ENCODE data around the gene NPY. TPM values are rescaled to one million over a fixed set of nuclear protein-coding genes. Genes with fewer than 3 reads are reported as not detected.

Gene NPY
- total RNA-seq, 1 experiment from 2014 or later = not detected

DNA sequence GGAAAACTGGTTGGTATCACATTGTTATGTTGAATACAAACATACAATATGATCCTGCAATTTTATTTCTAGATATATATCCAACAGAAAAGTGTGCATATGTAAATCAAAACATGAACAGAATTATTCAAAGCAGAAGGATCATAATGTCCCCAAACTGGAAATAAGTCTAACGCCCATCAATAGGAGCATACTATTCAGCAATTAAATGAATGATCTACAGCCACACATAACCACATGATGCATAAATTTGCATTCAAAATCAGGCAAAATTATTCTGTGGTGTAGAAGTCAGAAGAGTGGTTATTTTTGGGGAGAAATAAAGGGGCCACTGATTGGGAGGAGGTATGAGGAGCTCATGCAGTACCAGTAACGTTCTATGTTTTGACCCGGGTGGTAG, 28.6 kb downstream of the NPY start:
- Histone ChIP-seq H3K9me3 (ENCODE audit: control insufficient read depth, low read depth, low read length) (no peaks in the 10 kb centered on the region), H3K27me3 (ENCODE audit: insufficient read depth, low read length) (no peaks in the 10 kb centered on the region), H2BK20ac (ENCODE audit: low read depth, low read length, poor library complexity, severe bottlenecking) (no peak overlapping the region), H3K9ac (ENCODE audit: extremely low read depth, insufficient read length, low read length) (no peak overlapping the region), H3K14ac (ENCODE audit: insufficient read depth, low read length) (no peak overlapping the region), H4K20me1 (ENCODE audit: control insufficient read depth, insufficient read depth, insufficient read length) (no peaks in the 10 kb centered on the region), H2AK5ac (ENCODE audit: insufficient read length, low read length) (no peak overlapping the region), H3K79me1 (ENCODE audit: insufficient read depth, low read depth, low read length, poor library complexity, severe bottlenecking) (no peaks in the 10 kb centered on the region), H2BK120ac (ENCODE audit: low read depth, low read length, poor library complexity, severe bottlenecking) (no peak overlapping the region), H3K56ac (ENCODE audit: insufficient read length, low read depth, low read length) (no peak overlapping the region), H2BK15ac (ENCODE audit: low read depth, low read length) (no peak overlapping the region), H3K4ac (ENCODE audit: low read depth, low read length) (no peak overlapping the region), H3K27ac (ENCODE audit: insufficient read length, low read depth, low read length) (no peak overlapping the region), H4K8ac (replicated peaks; ENCODE audit: insufficient read length, low read depth, low read length) (no peak overlapping the region), H3K79me2 (ENCODE audit: insufficient read depth, low read length) (no peaks in the 10 kb centered on the region; the same call in 1 of the 2 replicates), H4K5ac (ENCODE audit: insufficient read length, low read depth, low read length) (no peak overlapping the region), H4K91ac (ENCODE audit: insufficient read length, low read depth, low read length) (no peak overlapping the region), H3K4me2 (ENCODE audit: insufficient read depth, insufficient read length, low read length) (no peak overlapping the region), H2AFZ (ENCODE audit: low read length) (no peak overlapping the region), H3K18ac (ENCODE audit: insufficient read length, low read depth, low read length) (no peak overlapping the region), H2BK12ac (ENCODE audit: insufficient read length, low read depth, low read length) (no peak overlapping the region), H2BK5ac (ENCODE audit: insufficient read length, low read length) (no peak overlapping the region), H3K23me2 (ENCODE audit: insufficient read length, low read depth, low read length, poor library complexity, severe bottlenecking) (no peaks in the 10 kb centered on the region), H3K4me1 (ENCODE audit: insufficient read depth, low read length) (no peaks in the 10 kb centered on the region), H3K23ac (ENCODE audit: insufficient read length, low read depth, low read length) (no peak overlapping the region), H3T11ph (ENCODE audit: low read length) (no peak overlapping the region)
- Mint-ChIP-seq H3K36me3 (ENCODE audit: insufficient read depth in 1 of 3, low read depth in 3 of 3) (no peaks in the 10 kb centered on the region), H3K27ac (no peak overlapping the region), H3K4me1 (peaks cover 19% of the 10 kb centered on the region in 2 experiments), H3K27me3 (ENCODE audit: low read depth) (no peaks in the 10 kb centered on the region; the same call in 1 of the 2 replicates), H3K9me3 (no peaks in the 10 kb centered on the region), H3K4me3 (no peak overlapping the region)
- no CpG with 5 or more reads among the region's 3 CpGs for WGBS (ENCODE audit: extremely low coverage, insufficient read length, low lambda C conversion rate)
- TF ChIP-seq, protein P1, sequence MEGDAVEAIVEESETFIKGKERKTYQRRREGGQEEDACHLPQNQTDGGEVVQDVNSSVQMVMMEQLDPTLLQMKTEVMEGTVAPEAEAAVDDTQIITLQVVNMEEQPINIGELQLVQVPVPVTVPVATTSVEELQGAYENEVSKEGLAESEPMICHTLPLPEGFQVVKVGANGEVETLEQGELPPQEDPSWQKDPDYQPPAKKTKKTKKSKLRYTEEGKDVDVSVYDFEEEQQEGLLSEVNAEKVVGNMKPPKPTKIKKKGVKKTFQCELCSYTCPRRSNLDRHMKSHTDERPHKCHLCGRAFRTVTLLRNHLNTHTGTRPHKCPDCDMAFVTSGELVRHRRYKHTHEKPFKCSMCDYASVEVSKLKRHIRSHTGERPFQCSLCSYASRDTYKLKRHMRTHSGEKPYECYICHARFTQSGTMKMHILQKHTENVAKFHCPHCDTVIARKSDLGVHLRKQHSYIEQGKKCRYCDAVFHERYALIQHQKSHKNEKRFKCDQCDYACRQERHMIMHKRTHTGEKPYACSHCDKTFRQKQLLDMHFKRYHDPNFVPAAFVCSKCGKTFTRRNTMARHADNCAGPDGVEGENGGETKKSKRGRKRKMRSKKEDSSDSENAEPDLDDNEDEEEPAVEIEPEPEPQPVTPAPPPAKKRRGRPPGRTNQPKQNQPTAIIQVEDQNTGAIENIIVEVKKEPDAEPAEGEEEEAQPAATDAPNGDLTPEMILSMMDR (conservative IDR thresholded peaks at IDR 0.05) = no peak
- no peak for DNase-seq

Data from H9 (cell line).